ENCODE data around the gene PC.

PC gene

DNA sequence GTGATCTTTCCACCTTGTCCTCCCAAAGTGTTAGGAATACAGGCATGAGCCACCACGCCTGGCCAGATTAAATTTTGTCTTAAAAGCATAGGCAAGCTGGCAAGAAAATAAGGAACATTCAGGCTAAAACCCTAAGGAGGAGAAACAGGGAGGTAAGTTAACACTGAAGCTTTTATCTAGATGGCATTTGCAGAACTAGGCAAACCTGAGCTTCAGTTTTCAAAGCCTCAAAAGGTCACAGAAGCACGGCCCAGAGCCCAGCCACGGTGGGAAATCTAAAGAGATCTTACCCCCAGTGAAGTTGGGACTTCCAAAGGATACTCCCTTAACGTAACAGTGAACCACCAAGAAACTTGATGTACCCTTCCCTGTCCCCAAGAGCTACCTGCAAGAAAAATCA is 28.4 kb downstream of the PC start:
- in situ Hi-C loops (cut with HindIII; ENCODE audit: low pct_unique_long_range_greater_than_20kb, low sequenced_read_pairs), result no loop called here
- peak in 1 of 2 experiments; percentile 26 for DNase-seq (ENCODE audit: low read depth in 1 of 2, low spot score in 1 of 2)
- TF ChIP-seq JUND (IDR thresholded peaks at IDR 0.05; ENCODE audit: low read depth), result no peak

DNA sequence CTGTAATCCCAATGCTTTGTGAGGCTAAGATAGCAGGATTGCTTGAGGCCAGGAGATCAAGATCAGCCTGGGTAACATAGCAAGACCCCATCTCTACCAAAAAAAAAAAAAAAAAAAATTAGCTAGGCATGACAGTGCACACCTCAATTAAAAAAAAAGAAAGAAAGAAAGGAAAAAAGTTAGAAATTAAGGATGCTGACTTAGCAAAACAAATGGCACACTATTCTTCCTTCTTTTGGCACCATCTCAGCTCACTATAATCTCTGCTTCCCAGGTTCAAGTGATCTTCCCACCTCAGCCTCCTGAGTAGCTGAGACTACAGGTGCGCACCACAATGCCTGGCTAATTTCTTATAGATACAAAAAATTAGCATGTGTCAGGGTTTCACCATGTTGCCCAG is 33.9 kb downstream of the PC start:
- in situ Hi-C loops (cut with HindIII; ENCODE audit: low pct_unique_long_range_greater_than_20kb, low sequenced_read_pairs), result no loop called here
- DNase-seq (ENCODE audit: low read depth in 1 of 2, low spot score in 1 of 2), result no peak
- no peak for TF ChIP-seq JUND (IDR thresholded peaks at IDR 0.05; ENCODE audit: low read depth)

DNA sequence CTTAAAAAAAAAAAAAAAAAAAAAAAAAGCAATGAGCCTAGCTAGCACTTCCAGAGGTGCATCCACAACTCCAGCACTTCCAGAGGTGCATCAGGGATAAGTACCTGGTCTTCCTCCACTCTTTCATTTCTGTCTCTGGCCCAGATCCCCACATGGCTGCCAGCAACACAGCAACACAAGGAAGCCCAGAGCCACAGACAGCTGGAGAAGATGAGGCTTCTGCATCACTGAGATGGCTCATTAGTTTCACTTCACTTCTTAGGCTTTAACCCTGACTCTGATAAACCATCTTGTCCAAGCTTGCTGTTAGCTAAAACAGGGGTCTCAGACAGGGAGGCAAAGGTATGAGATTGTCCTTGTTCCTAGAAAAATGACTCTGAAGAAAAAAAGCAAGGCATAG is 35.6 kb downstream of the PC start:
- TF ChIP-seq JUND (IDR thresholded peaks at IDR 0.05; ENCODE audit: low read depth), result no peak
- in situ Hi-C loops (cut with HindIII; ENCODE audit: low pct_unique_long_range_greater_than_20kb, low sequenced_read_pairs), result no loop called here

DNA sequence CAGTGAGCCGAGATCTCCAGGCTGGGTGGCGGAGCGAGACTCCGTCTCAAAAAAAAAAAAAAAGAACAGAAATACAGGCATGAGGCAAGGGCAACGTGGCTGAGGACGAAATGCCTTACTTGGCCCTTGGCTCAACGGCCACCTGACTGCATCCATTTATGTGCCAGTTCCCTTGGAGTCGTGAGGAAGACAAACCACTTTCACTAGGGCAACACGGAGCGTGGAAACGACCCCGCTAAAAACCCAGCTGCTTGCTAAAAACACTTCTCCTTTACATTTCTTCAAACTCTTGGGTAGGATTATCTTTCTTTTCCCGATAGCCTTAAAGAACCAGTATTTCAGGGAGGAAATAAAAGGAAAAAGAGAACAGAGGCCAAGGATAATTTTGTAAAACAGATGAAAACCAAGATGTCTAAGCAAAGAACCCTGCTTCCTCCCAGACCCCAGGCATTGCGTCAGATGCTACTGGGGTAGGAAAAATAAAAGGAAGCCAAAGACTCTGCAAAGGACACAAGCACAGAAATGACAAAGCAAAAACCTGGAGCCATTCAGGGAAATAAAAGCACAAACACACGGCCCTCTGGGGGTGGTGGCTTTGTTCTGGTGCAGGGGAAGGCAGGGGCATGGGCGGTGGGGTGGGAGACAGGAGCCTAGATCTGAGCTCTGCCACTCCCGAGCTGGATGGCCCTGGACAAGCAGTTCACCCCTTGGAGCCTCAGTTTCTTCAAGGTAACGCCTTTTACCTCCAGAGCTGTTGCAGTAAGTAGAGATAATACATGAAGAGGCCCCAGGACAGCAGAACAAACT is 37.0 kb downstream of the PC start:
- no peak for DNase-seq (ENCODE audit: low read depth in 1 of 2, low spot score in 1 of 2)
- no peak for TF ChIP-seq JUND (IDR thresholded peaks at IDR 0.05; ENCODE audit: low read depth)
- in situ Hi-C loops (cut with HindIII; ENCODE audit: low pct_unique_long_range_greater_than_20kb, low sequenced_read_pairs), result no loop called here

More for the DNA sequence above, 35.6 kb downstream of the PC start:
- no peak for DNase-seq (ENCODE audit: low read depth in 1 of 2, low spot score in 1 of 2)

DNA sequence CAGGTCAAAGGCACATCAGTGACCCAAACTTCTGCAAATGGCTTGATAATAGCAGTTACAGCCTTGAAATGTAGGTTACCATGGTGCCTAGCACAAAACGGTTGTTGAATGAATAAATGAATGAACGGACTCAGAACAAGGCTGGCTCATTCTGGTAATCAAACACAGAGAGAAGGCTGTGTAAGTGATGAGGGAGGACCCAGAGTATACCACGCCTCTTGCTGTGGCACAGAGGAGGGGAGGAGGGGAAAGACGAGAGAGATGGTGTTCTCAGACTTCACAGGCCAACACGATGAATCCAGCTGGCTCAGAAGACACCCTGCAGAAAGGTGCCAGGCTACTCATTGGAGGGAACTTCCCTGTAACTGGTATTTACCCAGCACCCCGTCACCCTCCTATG is 38.3 kb downstream of the PC start:
- no peak for DNase-seq (ENCODE audit: low read depth in 1 of 2, low spot score in 1 of 2)
- in situ Hi-C loops (cut with HindIII; ENCODE audit: low pct_unique_long_range_greater_than_20kb, low sequenced_read_pairs), result no loop called here
- TF ChIP-seq JUND (IDR thresholded peaks at IDR 0.05; ENCODE audit: low read depth), result no peak

DNA sequence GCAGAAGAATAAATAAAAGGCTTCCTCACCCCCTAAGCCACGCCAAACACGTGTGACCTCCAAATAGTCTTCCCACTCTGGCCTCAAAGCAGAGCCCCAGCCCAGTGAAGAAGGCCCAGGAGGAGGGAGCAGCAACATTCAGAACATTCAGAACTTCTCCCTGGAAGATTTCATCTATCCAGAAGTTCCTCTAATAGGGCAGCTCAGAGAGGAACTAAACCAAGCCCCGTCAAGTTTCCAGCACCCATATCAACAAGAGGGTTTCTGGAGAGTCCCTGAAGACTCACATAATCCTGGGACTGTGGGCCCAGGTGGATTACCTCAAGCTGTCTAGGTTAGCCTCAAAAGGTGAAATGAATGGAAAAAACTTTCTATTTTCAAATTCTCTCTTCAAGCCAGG is 39.4 kb downstream of the PC start:
- no peak for TF ChIP-seq JUND (IDR thresholded peaks at IDR 0.05; ENCODE audit: low read depth)
- in situ Hi-C loops (cut with HindIII; ENCODE audit: low pct_unique_long_range_greater_than_20kb, low sequenced_read_pairs), result no loop called here
- DNase-seq (ENCODE audit: low read depth in 1 of 2, low spot score in 1 of 2), result no peak

DNA sequence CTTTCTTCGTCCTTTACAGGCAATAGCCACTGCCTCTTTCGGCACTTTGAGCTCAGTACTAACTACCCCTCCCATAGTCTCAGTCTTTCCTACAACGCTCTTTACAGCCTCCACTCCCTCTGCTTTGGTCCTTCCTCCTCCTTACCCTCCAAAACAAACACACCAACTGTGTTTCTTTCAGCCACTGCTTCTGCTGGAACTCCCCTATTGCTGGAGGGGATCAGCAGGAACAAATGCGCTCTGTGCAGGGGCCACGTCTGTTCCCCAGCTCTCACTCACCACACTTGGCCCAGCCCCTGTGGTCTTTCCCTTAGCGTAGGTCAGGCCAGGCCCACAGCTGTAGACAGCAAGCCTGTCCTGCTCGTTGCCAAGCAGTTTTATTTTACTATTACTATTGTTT is 42.3 kb downstream of the PC start:
- no peak for TF ChIP-seq JUND (IDR thresholded peaks at IDR 0.05; ENCODE audit: low read depth)
- in situ Hi-C loops (cut with HindIII; ENCODE audit: low pct_unique_long_range_greater_than_20kb, low sequenced_read_pairs), result no loop called here
- no peak for DNase-seq (ENCODE audit: low read depth in 1 of 2, low spot score in 1 of 2)

DNA sequence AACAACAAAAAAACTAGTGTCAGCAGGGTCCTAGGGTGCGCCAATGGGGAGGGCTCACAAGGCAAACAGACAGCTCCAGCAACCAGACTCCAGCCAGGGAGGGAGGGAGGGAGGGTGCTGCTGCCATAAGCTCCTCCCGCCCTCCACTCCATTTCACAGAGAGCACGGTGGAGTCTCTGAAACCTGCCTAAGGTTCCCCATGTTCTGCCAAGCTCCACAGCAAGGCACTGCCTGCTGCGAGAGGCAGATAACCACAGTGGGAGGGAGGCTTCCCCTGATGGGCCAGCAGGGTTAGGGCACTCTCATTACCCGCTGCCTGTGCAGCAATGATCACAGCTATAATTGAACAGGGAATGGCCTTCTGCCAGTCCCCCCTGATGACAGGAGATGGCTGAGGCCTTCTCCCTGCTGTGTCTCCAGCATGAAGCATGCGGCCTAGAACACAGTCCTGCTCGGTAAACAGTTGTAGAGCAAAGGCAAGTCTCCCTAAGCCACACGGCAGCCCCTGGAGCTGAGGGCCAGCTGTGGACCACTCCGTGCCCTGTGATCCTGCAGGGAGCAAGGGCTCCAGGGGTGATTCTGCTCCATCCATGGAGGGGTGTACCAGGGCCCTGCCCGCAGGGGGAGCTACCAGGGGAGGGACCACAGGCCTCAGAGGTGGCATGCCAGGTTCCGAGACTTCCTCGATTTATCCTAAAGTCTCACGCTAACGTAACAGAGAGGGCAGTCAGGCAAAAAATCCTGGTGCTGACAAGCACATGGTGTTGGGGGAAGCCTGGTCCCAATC is 42.9 kb downstream of the PC start:
- no peak for DNase-seq (ENCODE audit: low read depth in 1 of 2, low spot score in 1 of 2)
- TF ChIP-seq JUND (IDR thresholded peaks at IDR 0.05; ENCODE audit: low read depth), result no peak
- in situ Hi-C loops (cut with HindIII; ENCODE audit: low pct_unique_long_range_greater_than_20kb, low sequenced_read_pairs), result no loop called here

DNA sequence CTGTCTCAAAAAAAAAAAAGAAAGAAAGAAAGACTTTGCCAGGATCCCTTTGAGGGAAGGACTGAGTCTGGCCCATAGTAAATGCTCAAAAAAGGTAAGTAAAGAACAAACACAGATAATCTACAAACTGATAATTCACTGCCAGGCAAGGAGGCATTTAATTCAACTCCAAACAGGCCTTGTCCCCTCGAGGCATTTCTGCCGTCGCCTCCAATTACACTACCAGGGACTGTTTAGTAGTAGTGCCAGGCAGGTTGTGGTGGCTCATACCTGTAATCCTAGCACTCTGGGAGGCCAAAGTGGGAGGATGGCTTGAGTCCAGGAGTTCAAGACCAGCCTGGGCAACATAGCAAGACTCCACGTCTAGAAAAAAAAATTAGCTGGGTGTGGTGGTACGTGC is 43.7 kb downstream of the PC start:
- in situ Hi-C loops (cut with HindIII; ENCODE audit: low pct_unique_long_range_greater_than_20kb, low sequenced_read_pairs), result no loop called here
- peak; percentile 51 to 91 for DNase-seq (ENCODE audit: low read depth in 1 of 2, low spot score in 1 of 2)
- TF ChIP-seq JUND (IDR thresholded peaks at IDR 0.05; ENCODE audit: low read depth), result no peak; the same call in 1 of the 2 replicates

DNA sequence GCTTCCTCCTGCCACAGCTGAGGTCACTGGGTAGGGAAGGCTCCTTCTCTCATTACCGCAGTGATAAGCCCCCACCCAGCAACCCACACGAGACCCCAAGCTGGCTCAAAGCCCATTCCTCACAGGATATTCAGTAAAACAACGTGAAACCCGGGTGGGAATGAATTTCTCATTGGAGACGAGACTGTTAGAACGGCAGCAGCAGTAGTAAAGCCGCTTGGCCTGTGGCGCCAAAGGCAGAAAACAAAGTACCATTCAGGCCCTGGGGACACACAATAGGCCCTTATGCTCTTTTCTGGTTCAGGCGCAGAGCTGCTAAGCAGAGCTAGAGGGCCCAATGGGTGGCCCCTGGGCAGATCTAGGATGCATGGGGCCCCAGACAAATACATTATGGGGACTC is 45.3 kb downstream of the PC start:
- no peak for DNase-seq (ENCODE audit: low read depth in 1 of 2, low spot score in 1 of 2)
- no peak for TF ChIP-seq JUND (IDR thresholded peaks at IDR 0.05; ENCODE audit: low read depth)
- in situ Hi-C loops (cut with HindIII; ENCODE audit: low pct_unique_long_range_greater_than_20kb, low sequenced_read_pairs), result no loop called here

DNA sequence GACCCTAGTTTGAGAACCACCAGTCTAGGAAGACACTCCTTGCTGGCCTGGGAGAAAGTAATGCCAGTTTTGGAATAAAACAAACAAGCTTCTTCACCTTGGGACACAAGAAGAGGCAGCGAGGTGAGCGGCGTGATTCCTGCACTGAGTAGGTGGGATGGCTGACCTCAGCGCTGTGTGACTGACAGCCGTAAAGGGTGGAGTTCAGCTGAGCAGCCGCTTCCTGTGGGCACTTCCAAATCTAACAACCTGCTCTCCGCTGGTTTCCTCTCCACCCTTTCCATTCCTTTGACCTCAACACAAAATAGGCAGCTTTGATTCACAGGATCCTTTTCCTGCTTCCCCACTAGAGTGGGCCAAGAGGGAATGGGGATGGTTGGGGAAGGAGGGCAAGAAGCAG is 45.8 kb downstream of the PC start:
- no peak for TF ChIP-seq JUND (IDR thresholded peaks at IDR 0.05; ENCODE audit: low read depth)
- DNase-seq (ENCODE audit: low read depth in 1 of 2, low spot score in 1 of 2), result no peak
- in situ Hi-C loops (cut with HindIII; ENCODE audit: low pct_unique_long_range_greater_than_20kb, low sequenced_read_pairs), result no loop called here

DNA sequence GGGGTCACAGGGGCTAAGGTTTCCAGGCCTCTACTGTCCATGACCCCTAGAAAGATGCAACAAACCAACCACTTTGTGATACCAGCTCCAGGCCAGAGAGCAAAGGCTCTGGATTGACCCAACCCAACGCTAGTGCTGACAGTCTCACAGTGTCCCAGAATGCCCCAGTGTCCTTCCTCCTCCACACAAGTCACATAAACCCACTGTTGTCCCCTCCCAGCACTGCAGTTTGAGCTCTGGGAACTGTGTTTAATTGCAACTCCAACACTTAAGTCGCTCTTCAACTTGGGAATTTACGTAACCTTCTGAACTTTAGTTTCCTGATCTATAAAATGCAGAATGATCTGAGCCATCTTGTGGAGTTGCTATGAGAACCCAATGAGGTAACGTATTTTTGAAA is 47.5 kb downstream of the PC start:
- TF ChIP-seq JUND (IDR thresholded peaks at IDR 0.05; ENCODE audit: low read depth), result no peak
- no peak for DNase-seq (ENCODE audit: low read depth in 1 of 2, low spot score in 1 of 2)
- in situ Hi-C loops (cut with HindIII; ENCODE audit: low pct_unique_long_range_greater_than_20kb, low sequenced_read_pairs), result no loop called here

DNA sequence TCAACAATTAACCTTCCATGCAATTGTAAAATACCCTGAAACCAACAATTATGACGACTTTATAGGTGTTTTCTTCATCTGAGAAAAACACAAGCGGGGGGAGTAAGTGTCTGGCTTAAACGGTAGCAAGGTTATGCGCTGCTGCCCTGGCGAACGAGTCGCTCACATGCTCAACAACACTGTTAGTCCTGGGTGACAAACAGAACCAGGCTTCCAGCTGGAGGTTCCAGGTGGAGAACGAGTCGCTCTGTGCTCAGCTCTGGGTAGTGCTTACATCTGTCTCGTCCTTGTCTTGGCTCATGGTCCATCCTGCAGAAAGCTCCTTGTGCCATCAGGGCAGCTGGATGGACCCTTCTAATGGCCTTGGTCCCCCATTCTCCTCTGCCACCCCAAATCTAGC is 48.2 kb downstream of the PC start:
- DNase-seq (ENCODE audit: low read depth in 1 of 2, low spot score in 1 of 2), result no peak
- in situ Hi-C loops (cut with HindIII; ENCODE audit: low pct_unique_long_range_greater_than_20kb, low sequenced_read_pairs), result no loop called here
- TF ChIP-seq JUND (IDR thresholded peaks at IDR 0.05; ENCODE audit: low read depth), result no peak
